Daoy (cell line): ENCODE measurements around the gene C4B. TPM values are rescaled to one million over a fixed set of nuclear protein-coding genes. Genes with fewer than 3 reads are reported as not detected.

Experiments
- DNase-seq: peaks from one replicate; pipeline ENCODE4 v3.0.0-alpha.2; 2015; ENCODE audit warnings: low read depth
- total RNA-seq: library from RNA; depleted of rRNA; stranded (reverse); fragments of >200 nt; shearing (Covaris generic); gene quantifications from 2 replicates; pipeline ENCODE4 v1.2.3, GENCODE V29; 2014; rRNA removed

C4B gene
- total RNA-seq, 1 experiment from 2014 or later = 3.7 TPM

- peak; percentile 99 for DNase-seq
Observed at GRCh38 chr6:32081168-32081990, 66.8 kb downstream of the C4B start.

- DNase-seq = peak; percentile 32
Observed at GRCh38 chr6:32082478-32082877, 67.9 kb downstream of the C4B start.

- peak; percentile 94 for DNase-seq
Observed at GRCh38 chr6:32082935-32083334, 68.3 kb downstream of the C4B start.

DNA sequence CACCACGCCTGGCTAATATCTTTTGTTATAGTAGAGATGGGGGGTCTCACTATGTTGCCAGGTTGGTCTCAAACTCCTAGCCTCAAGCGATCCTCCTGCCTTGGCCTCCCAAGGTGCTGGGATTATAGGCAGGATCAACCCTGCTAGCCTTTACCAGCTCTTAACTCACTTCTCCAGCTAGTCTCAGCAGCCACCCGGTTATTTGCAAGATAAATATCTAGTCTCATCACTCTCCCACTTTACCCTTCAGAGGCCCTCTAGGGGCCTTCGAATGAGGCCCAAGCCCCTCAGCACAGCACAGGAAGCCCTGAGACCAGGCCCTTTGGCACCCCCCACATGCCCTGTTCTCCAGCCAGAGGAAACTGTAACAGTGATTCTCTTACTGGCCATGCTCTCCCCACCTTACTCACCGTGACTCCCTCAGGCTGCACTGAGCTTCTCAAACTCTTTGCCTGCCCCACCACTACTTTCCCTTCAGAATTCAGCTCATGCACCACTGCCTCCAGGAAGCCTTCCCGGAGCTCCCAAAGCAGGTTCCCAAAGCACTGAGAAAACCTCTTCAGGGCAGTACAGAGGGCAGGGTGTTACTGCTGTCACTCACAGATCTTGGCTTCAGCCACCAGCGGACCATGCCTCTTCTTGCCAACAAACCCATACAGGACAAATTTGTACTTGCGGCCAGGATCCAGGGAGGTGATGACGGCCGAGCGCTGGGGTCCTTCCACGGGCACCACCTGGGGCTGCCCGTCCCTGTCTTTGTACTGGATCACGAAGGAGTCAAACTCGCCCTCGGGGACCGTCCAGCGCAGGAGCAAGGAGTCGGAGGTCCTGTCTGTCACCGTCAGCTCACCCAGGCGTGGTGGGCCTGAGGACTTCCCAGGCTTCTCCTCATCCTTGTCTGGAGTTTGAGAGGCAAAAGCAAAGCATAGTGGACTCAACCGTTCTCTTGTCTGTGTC, 69.5 kb downstream of the C4B start:
- DNase-seq = no peak

DNA sequence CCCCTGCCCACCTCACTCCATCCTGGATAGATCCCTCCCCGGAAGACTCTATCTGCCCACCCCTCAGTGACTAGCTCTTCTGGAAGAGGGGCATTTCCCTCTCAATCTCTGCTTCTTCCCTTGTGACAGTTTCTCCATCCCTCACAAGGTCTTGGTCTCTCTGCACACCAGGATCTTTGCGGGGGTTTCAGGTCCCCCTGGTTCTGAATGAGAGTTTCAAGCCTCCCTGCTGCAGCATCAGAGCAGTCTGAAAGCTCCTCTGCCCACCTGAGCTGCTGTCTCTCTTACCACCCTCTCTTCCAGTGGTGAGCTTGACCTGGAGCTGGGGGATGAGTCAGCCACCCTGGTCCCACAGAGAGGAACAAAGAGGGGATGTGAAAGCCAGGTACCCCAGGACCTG, 70.2 kb downstream of the C4B start:
- DNase-seq = no peak

Other genes with a start within 250 kb of the C4B start
- gene VWA7, start 237.5 kb upstream of the C4B start, total RNA-seq = 0.34 TPM in 1 of 2 replicates, not detected in the other
- 77.3 and 80.3 TPM in 2 replicates for gene VARS1, start 219.0 kb upstream of the C4B start, total RNA-seq
- 91.8 and 146 TPM in 2 replicates for gene LSM2, start 207.8 kb upstream of the C4B start, total RNA-seq
- gene HSPA1L, start 199.5 kb upstream of the C4B start, total RNA-seq = 0.12 and 0.80 TPM in 2 replicates
- gene HSPA1A, start 199.3 kb upstream of the C4B start, total RNA-seq = 148 and 171 TPM in 2 replicates
- gene HSPA1B, start 187.1 kb upstream of the C4B start, total RNA-seq = 194 and 206 TPM in 2 replicates
- gene NEU1, start 152.0 kb upstream of the C4B start, total RNA-seq = 46.6 and 51.0 TPM in 2 replicates
- not detected in 2 replicates for gene SLC44A4, start 135.8 kb upstream of the C4B start, total RNA-seq
- 72.8 and 80.6 TPM in 2 replicates for gene EHMT2, start 117.1 kb upstream of the C4B start, total RNA-seq
- 7.5 and 9.8 TPM in 2 replicates for gene ZBTB12, start 112.7 kb upstream of the C4B start, total RNA-seq
- 0.24 and 1.5 TPM in 2 replicates for gene C2, start 87.1 kb upstream of the C4B start, total RNA-seq
- gene CFB, start 68.7 kb upstream of the C4B start, total RNA-seq = 0.18 and 0.86 TPM in 2 replicates
- 180 and 195 TPM in 2 replicates for gene NELFE, start 55.8 kb upstream of the C4B start, total RNA-seq
- gene SKIC2, start 55.6 kb upstream of the C4B start, total RNA-seq = 59.7 and 62.5 TPM in 2 replicates
- gene DXO, start 42.7 kb upstream of the C4B start, total RNA-seq = 24.3 and 26.0 TPM in 2 replicates
- gene C4A, start 32.7 kb upstream of the C4B start, total RNA-seq = 0.27 and 3.2 TPM in 2 replicates
- not detected in 2 replicates for gene CYP21A2, start 23.6 kb downstream of the C4B start, total RNA-seq
- 0.11 and 0.24 TPM in 2 replicates for gene TNXB, start 94.5 kb downstream of the C4B start, total RNA-seq
- 16.6 and 17.7 TPM in 2 replicates for gene ATF6B, start 113.5 kb downstream of the C4B start, total RNA-seq
- gene FKBPL, start 115.5 kb downstream of the C4B start, total RNA-seq = 12.7 and 20.2 TPM in 2 replicates
- not detected in 2 replicates for gene PRRT1, start 137.1 kb downstream of the C4B start, total RNA-seq
- 29.4 and 145 TPM in 2 replicates for gene PPT2, start 139.3 kb downstream of the C4B start, total RNA-seq
- gene EGFL8, start 149.8 kb downstream of the C4B start, total RNA-seq = 0.21 and 2.2 TPM in 2 replicates
- gene AGPAT1, start 161.3 kb downstream of the C4B start, total RNA-seq = 37.4 and 42.6 TPM in 2 replicates
- 70.4 and 80.2 TPM in 2 replicates for gene RNF5, start 163.6 kb downstream of the C4B start, total RNA-seq
- gene AGER, start 169.5 kb downstream of the C4B start, total RNA-seq = 0.60 and 1.1 TPM in 2 replicates
- 31.7 and 45.4 TPM in 2 replicates for gene PBX2, start 175.4 kb downstream of the C4B start, total RNA-seq
- gene GPSM3, start 177.8 kb downstream of the C4B start, total RNA-seq = 2.2 and 6.6 TPM in 2 replicates
- 2.3 and 3.2 TPM in 2 replicates for gene NOTCH4, start 209.3 kb downstream of the C4B start, total RNA-seq